Measurements from ENCODE around the gene LIN28B.
"Not testable (repeated sequence)": the region's sequence is repeated elsewhere in the genome, so short reads cannot be mapped to it uniquely, and the experiment has no call there.

LIN28B gene

DNA sequence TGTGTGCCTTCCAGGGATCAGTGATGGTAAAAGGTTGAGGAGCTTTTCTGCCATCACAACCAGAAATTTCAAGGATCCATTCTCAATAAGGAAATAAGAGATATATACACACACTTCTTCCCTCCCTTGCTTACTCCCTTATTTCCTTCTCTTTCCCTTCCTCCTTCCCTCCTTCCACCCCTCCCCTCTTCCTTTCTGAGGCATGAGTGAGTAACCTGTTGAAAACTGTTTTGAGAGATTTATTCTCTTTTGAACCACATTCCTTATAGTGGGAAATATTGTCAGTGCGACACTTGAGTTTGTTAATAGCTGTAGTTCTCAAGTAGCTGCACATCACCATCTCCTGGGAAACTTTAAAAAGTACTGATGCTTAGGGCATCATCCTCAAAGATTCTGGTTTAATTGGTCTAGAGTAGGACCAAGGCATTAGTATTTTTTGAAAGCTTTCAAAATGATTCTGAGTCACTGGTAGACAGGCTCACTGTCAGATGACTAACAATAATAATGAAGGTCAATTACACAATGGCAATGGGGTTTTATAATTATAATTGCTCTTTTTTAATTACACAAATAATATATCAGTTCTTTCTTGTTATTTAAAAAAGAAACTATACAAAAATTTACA lies 113.0 kb downstream of the LIN28B start:
- DNase-seq (ENCODE audit: low spot score): no peak

DNA sequence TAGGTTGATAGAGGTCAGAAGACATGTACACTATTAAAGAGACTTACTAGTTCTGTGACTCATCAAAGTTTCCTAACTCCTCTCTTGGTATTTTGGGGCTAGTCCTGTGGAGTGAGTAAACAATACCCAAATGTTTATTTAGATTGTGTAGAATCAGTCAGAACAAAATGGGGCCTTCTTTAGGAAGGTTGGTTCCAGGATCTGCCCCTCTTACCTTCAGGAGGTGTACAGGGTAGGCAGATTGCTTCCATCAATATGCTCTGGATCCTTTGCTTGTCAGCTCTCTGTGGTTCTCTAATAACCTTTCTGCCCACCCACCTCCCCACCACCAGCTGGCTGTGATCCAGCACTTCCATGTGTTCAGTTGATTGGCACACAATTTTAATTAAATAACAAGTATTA lies 115.9 kb downstream of the LIN28B start:
- no peak for DNase-seq (ENCODE audit: low spot score)

DNA sequence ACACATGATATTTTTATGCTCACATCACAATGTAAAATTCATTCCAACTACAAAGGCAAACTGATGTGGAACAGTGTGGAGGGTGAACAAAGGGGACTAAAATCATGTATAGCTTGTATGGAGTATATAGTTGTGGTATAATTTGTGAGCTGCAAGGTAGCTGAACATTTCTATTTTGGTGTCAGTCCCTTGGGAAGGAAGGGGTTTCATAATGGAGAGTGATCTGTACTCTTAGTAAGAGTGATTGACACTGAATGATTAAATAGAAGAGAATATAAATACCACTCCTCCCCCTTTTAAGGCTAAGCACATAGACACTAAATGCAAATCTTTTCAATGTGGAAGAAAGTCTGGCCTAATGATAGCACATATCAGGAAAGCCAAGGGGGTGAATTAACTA lies 118.3 kb downstream of the LIN28B start:
- DNase-seq (ENCODE audit: low spot score): no peak

GRCh38 chr6:105076418-105076817 lies 119.5 kb downstream of the LIN28B start:
- DNase-seq (ENCODE audit: low spot score): not testable (repeated sequence)

DNA sequence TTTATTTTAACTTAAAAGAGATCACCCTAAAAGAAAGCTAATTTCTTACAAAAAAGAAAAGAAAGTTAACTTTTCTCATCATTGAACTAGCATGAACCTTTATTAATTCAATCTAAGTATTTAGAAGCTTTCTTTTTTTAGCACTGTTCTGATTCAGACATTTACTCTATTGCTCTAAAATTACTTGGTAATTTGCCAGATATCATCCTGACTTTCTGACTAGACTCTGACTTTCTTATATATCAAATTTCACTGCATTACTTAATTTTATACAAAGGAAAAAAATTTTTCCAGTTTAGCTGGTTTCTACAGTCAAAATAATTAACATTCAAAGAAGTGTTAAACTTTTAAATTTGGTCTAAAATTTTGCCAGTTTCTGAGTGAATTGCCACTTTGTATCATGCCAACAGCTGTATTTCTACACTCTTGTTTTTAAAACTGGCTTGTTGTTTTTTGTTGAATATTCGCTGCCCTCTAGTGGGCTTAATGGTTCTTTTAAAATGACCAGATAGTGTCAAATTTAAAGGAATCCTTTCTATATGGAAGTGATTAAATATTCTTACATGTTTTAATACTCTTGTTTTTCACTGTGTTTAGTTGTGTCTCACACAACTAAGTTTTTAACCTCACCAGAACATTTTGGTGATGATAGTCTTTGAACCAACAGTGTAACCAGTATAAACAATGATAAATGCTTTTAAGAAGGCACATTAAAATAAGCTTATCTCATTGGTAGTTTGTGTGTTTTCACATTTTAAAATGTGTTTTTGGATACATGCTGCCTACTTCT lies 120.9 kb downstream of the LIN28B start:
- DNase-seq (ENCODE audit: low spot score): peak; percentile 67

DNA sequence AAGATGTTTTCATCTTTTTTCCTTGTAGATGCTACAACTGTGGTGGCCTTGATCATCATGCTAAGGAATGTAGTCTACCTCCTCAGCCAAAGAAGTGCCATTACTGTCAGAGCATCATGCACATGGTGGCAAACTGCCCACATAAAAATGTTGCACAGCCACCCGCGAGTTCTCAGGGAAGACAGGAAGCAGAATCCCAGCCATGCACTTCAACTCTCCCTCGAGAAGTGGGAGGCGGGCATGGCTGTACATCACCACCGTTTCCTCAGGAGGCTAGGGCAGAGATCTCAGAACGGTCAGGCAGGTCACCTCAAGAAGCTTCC lies 121.4 kb downstream of the LIN28B start:
- no peak for DNase-seq (ENCODE audit: low spot score)

GRCh38 chr6:105080279-105080678 lies 123.4 kb downstream of the LIN28B start:
- DNase-seq (ENCODE audit: low spot score): no peak

DNA sequence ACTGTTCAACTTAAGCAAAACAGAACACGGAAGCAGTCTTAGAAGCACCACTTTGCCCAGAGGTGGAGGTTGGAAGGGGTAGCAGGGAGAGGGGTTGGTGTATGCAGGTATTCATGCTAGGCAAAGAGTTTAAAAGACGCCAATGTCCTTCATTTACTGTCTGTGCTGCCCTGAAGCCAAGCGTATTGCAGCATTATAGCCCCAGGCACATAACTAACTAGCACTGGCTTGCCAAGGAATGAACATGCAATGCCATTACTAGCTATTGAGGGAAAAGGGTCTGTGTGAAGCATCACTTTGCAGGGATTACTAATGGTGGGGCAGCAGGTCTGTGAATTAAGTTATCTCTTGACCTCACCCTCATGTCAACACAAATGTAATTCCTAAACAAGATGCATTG lies 124.8 kb downstream of the LIN28B start:
- not testable (repeated sequence) for DNase-seq (ENCODE audit: low spot score)

- DNase-seq (ENCODE audit: low spot score): peak; percentile 58
Measured at GRCh38 chr6:105087571-105088211, 130.8 kb downstream of the LIN28B start.

- DNase-seq (ENCODE audit: low spot score): no peak
Measured at GRCh38 chr6:105091140-105091829, 134.4 kb downstream of the LIN28B start.

DNA sequence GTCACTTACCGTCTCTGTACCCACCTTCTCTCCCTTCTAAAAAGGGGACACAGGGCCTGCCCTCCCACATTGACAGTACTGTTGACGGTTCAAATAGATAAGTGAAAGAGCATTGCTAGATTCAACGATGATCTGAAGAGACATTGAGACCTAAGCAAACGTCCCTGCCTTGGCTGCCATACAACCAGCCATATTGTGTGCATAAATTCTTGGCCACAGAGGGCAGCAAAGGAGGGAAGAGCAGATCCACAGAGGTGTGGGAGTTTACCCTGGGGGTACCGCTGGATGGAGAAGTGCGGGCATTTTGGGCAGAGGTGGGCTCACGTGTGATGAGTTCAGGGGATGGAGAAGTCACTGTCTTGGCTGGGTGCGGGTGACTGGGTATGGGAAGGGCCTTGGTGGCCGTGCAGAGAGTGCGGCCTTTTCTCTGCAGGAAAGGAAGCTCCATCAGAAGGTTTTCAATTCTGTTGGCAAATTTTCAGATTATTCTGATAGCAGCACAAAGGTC lies 137.3 kb downstream of the LIN28B start:
- DNase-seq (ENCODE audit: low spot score): no peak

- no peak for DNase-seq (ENCODE audit: low spot score)
Measured at GRCh38 chr6:105095139-105095538, 138.2 kb downstream of the LIN28B start.

DNA sequence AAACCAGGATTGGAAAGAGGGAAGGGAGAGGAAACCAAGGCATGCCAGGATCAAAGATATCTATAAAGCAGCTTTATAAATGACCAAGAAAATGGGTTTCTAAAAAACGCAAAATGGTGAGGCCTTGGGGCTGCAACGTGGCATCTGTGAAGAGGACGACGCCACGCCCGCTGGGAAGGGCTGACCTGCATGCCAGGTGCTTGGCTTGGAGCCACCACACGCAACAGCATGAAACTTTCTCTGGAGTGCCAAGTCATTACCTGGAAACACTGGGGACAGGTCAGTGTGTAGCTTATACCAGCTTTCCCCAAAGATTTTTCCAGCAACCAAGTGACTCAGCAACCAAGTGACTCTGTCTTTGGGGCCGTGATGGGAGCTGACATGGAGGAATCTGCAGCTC lies 140.4 kb downstream of the LIN28B start:
- DNase-seq (ENCODE audit: low spot score): no peak

DNA sequence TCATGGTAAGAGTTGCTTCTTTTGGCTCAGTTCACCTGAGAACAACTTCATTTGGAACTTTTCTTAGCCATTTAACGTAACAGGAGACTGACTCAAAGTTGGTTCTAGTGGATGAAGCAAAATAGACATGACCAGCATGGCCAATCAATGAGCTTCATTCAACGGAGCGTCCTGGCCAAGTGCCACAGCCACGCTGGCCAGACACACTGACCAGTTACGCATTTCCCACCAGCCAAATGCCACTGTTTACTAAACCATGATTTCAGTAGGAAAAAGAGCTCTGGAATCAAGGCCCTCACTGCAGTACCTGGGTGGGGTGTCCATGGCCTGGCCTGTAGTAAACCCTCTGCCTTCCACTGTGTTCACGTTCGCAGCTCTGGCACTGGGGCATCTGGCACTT lies 142.5 kb downstream of the LIN28B start:
- peak; percentile 77 for DNase-seq (ENCODE audit: low spot score)

DNA sequence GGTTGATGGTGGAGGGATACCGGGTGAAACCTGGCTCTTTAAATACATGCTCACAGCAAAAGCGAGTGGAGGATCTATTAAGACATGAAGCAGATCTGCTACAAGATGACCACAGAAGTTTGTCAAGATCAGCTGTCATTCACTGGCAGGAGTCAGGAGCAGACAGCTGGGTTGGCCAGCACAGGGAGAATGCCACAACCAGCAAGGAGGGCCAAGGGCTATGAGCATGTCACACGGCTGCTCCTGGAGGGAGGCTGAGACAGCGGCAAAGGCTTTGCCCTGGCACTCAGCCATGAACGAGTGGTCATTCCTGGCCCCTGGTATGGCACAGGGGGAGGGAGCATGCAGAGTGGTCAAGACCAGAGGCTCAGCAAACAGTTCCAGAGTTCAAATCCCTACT lies 145.3 kb downstream of the LIN28B start:
- DNase-seq (ENCODE audit: low spot score): no peak

DNA sequence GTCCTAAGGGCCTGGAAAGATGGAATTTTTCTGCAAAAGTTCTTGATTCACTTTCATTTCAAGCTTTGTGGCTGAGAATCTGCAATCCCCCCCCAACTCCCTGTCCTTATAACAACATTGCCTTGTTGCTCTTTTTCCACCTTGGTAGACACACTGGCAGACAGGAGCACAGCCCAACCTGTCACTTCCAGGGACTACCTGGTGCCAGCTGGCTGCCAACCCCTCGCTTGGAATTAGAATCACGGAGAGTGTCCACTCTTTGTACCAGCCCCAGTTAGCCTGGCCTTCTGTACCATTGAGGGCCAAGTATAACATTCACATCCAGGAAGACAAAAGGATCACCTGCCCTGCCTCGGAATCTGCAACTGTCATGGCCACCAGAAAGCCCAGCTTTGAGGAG lies 148.2 kb downstream of the LIN28B start:
- DNase-seq (ENCODE audit: low spot score): no peak

DNA sequence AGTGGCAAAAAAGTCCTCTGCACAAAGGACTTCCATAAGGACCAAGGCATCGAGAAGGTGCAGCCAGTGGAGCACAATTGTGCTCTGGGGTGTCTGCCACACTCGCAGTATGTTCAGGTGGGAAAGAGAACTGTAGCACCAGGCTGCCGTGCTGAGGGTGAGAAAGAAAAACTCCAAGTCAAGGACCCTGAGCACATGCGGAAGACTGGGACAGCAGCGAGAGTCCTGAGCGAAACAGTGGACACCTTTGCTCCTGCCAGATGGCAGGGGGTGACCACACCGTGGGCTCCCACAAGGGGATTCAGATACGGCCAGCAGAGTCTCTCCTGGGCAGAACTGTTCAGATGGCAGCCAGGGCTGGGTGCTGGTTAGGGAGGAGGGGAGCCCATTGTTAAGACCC lies 149.4 kb downstream of the LIN28B start:
- DNase-seq (ENCODE audit: low spot score): no peak

GRCh38 chr6:105107207-105107606 lies 150.3 kb downstream of the LIN28B start:
- DNase-seq (ENCODE audit: low spot score): no peak

DNA sequence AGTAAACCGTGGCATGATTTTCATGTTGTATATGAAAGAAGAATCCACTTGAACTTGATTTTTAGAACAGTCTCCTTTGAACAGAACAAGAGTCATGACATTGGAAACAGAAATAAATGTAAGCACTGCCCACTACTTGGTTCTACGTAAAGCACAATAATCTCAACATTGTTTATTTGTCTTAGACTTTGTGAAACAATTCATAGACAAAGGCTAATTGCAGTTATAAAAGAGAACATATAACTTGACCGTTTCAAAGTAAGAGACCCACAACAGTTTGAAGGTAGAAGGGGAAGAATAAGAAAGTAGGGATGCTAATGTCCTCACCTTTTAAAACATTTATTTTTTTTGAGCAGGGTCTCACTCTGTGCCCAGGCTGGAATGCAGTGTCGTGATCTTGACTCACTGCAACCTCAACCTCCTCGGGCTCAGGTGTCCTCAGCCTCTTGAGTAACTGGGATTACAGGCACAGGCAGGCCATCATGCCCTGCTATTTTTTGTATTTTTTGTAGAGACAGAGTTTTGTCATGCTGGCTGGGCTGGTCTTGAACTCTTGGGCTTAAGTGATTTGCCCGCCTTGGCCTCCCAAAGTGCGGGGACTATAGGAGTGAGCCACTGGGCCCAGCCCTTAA lies 151.8 kb downstream of the LIN28B start:
- no peak for DNase-seq (ENCODE audit: low spot score)

DNA sequence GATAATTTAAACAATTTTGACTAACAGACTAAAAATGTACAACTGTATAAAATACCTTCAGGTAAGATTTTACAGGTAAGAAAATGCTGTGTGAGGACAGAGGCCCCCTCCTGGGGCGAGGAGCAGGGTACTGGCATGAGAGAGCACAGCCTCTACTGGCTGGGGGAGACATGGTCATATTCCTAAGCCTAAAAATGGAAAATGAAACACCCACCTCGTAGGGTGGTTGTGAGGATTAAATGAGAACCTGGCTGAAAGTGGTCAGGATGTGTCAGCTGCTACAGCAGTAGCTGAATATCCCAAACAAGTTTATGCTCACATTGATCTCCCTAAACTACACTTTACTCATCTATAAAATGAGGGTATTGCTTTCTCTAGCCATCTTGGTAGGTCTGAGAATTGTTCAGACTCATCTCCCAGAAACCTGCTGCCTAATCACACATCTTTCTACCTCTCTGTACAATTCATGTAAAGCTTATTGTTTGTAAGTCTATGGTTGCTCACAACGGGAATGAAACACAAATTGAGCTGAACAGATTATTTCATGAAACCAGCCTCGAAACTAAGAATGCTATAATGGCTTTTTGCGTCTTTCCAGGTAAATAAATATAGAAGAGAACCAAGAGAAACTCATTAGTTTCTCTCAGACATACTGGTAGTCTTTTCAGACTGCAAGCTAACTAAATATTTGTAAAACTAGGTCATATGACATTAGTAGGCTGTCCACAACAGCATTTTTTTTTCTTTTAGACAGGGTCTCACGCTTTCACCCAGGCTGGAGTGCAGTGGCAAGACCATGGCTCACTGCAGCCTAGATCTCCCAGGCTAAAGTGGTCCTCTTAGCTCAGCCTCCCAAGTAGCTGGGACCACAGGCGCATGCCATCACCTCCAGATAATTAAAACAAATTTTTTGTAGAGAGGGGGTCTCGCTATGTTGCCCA lies 153.3 kb downstream of the LIN28B start:
- no peak for DNase-seq (ENCODE audit: low spot score)

GRCh38 chr6:105111105-105111504 lies 154.2 kb downstream of the LIN28B start:
- no peak for DNase-seq (ENCODE audit: low spot score)
